HepG2 (cell line): ENCODE results near the gene SDC3. TPM values are rescaled to one million over a fixed set of nuclear protein-coding genes. Genes with fewer than 3 reads are reported as not detected.

Experiments used
- ATAC-seq: fragments of 200-7000 bp; cut with Tn5 transposase; 3 replicates; pipeline ENCODE4 v1.9.1; 2020; ENCODE audit warnings: mild to moderate bottlenecking, moderate library complexity
- BruUV-seq: library from RNA; stranded (reverse); fragments of 400-500 nt; replicated peaks from 2 replicates; lab custom pipeline; 2021; lab: Mats Ljungman, UMichigan
- CTCF ChIA-PET: fragments of 300-600 bp; formaldehyde crosslinking; extraction: SDS; loops from one replicate; lab custom pipeline; 2021; ENCODE audit warnings: low total read pairs, inconsistent platforms, low intra/inter-chr PET ratio; lab: Yijun Ruan, JAX
- POLR2A ChIA-PET: fragments of 350-600 bp; sonication (Branson Sonifier 250); formaldehyde crosslinking; loops from one replicate; lab custom pipeline; 2020; ENCODE audit warnings: antibody characterized with exemption, inconsistent platforms; lab: Yijun Ruan, JAX
- DNase-seq: peaks from one replicate; pipeline ENCODE4 v3.0.0-alpha.2; 2015; ENCODE audit warnings: low spot score
- FAIRE-seq: peaks from 3 replicates; lab custom pipeline; 2011; peaks lifted over from hg19 to GRCh38; lab: Jason Lieb, UNC
- H2AFZ ChIP-seq: one replicate; pipeline ENCODE4 v1.6.1; 2011; ENCODE audit warnings: low read length, inconsistent platforms
- H3K27ac ChIP-seq: fragments of 300-600 bp; 3 replicates; pipeline ENCODE4 v1.8.0; 2011; ENCODE audit warnings: mixed run types, mild to moderate bottlenecking, mixed read lengths, low read length, inconsistent platforms; ENCODE audit not compliant: insufficient read depth; ENCODE audit errors: extremely low read length
- H3K27me3 ChIP-seq, 2 experiments: fragments of 200-600 bp in 1 of 2; 2 replicates in 1 of 2; 3 replicates in 1 of 2; pipeline versions ENCODE4 v1.6.0 to v1.8.0; 2011; ENCODE audit warnings: low read length in 2 of 2, mild to moderate bottlenecking in 2 of 2, moderate library complexity in 2 of 2, inconsistent platforms in 1 of 2; ENCODE audit not compliant: insufficient read depth in 2 of 2, control insufficient read depth in 1 of 2
- H3K36me3 ChIP-seq, 2 experiments: fragments of 200-600 bp in 1 of 2; replicated peaks in 1 of 2; 2 replicates in 1 of 2; 3 replicates in 1 of 2; pipeline versions ENCODE4 v1.5.1 to v1.8.0; 2011; ENCODE audit warnings: low read length in 2 of 2, inconsistent platforms in 1 of 2; ENCODE audit not compliant: insufficient read depth in 2 of 2, control insufficient read depth in 1 of 2
- H3K4me1 ChIP-seq: 2 replicates; pipeline ENCODE4 v1.5.1; 2012; ENCODE audit warnings: low read length, inconsistent platforms; ENCODE audit not compliant: insufficient read depth
- H3K4me2 ChIP-seq: 2 replicates; pipeline ENCODE4 v1.6.0; 2011; ENCODE audit warnings: low read depth, low read length, inconsistent platforms
- H3K4me3 ChIP-seq, 3 experiments: fragments of 200-600 bp in 1 of 3; sonication (generic), shearing (Covaris generic) in 1 of 3; replicated peaks in 1 of 3; 2 replicates each; pipeline ENCODE4 v1.5.1; 2011 to 2016; ENCODE audit warnings: low read length in 3 of 3, inconsistent platforms in 2 of 3, low read depth in 2 of 3, mild to moderate bottlenecking in 2 of 3, control low read depth in 1 of 3, mixed read lengths in 1 of 3; ENCODE audit not compliant: insufficient read depth in 1 of 3
- H3K79me2 ChIP-seq: one replicate; pipeline ENCODE4 v1.6.1; 2011; ENCODE audit warnings: low read length, inconsistent platforms; ENCODE audit not compliant: insufficient read depth
- H3K9ac ChIP-seq: 2 replicates; pipeline ENCODE4 v1.6.0; 2011; ENCODE audit warnings: mild to moderate bottlenecking, low read depth, low read length, inconsistent platforms; ENCODE audit not compliant: insufficient read depth
- H3K9me3 ChIP-seq: 2 replicates; pipeline ENCODE4 v1.5.1; 2012; ENCODE audit warnings: mild to moderate bottlenecking, low read length
- H4K20me1 ChIP-seq: 2 replicates; pipeline ENCODE4 v1.6.0; 2011; ENCODE audit warnings: inconsistent platforms, mild to moderate bottlenecking, low read length, moderate library complexity; ENCODE audit not compliant: insufficient read depth
- CHCHD3 ChIP-seq: sonication (generic); formaldehyde crosslinking; IDR thresholded peaks from 2 replicates; pipeline ENCODE4 v1.8.0; 2022; ENCODE audit warnings: mild to moderate bottlenecking, missing genetic modification reagents, moderate library complexity
- CHD2 ChIP-seq: IDR thresholded peaks from 2 replicates; pipeline ENCODE4 v1.6.1; 2011; ENCODE audit warnings: low read depth, low read length, improper control_type of control experiment
- GABPA ChIP-seq, 2 experiments: IDR thresholded peaks; 2 replicates each; pipeline ENCODE4 v1.6.1; 2011 to 2016; ENCODE audit warnings: low read depth in 2 of 2, low read length in 1 of 2, missing biosample characterization in 1 of 2, missing genetic modification characterization in 1 of 2
- JUND ChIP-seq: sonication (generic); formaldehyde crosslinking; IDR thresholded peaks from 2 replicates; pipeline ENCODE4 v1.8.0; 2022; ENCODE audit warnings: mild to moderate bottlenecking, missing genetic modification reagents
- KDM5B ChIP-seq: sonication (generic); formaldehyde crosslinking; IDR thresholded peaks from 2 replicates; pipeline ENCODE4 v1.4.0; 2020; ENCODE audit warnings: missing genetic modification reagents, mild to moderate bottlenecking, borderline replicate concordance
- MXD4 ChIP-seq: IDR thresholded peaks from 2 replicates; pipeline ENCODE4 v1.6.1; 2016; ENCODE audit warnings: mild to moderate bottlenecking, missing biosample characterization, missing genetic modification reagents
- RBM22 ChIP-seq: fragments of 200-400 bp; formaldehyde crosslinking; optimal IDR thresholded peaks from 2 replicates; pipeline ENCODE3; 2017; ENCODE audit warnings: mild to moderate bottlenecking, low read length, moderate library complexity
- RBM39 ChIP-seq: fragments of 200-400 bp; formaldehyde crosslinking; IDR thresholded peaks from one replicate; pipeline ENCODE4 v1.6.1; 2018; ENCODE audit warnings: antibody characterized with exemption, mild to moderate bottlenecking, low read depth, low read length; ENCODE audit not compliant: poor library complexity, severe bottlenecking
- SALL2 ChIP-seq: sonication (generic); formaldehyde crosslinking; IDR thresholded peaks from 2 replicates; pipeline ENCODE4 v1.8.1; 2023; ENCODE audit warnings: mild to moderate bottlenecking, missing genetic modification reagents, inconsistent platforms
- SATB2 ChIP-seq: sonication (generic); formaldehyde crosslinking; IDR thresholded peaks from 2 replicates; pipeline ENCODE4 v1.5.0; 2020; ENCODE audit warnings: missing genetic modification reagents
- SNRNP70 ChIP-seq: fragments of 200-400 bp; formaldehyde crosslinking; IDR thresholded peaks from 2 replicates; pipeline ENCODE4 v1.6.1; 2017; ENCODE audit warnings: mild to moderate bottlenecking, low read depth, low read length, moderate library complexity
- ZNF121 ChIP-seq: sonication (generic); formaldehyde crosslinking; IDR thresholded peaks from 2 replicates; pipeline ENCODE4 v1.5.0; 2020; ENCODE audit warnings: mild to moderate bottlenecking, missing genetic modification reagents
- ZNF317 ChIP-seq: sonication (generic); formaldehyde crosslinking; IDR thresholded peaks from 2 replicates; pipeline ENCODE4 v1.5.0; 2020; ENCODE audit warnings: mild to moderate bottlenecking, missing genetic modification reagents
- ZNF34 ChIP-seq: sonication (generic); formaldehyde crosslinking; IDR thresholded peaks from 2 replicates; pipeline ENCODE4 v1.4.0; 2020; ENCODE audit warnings: mild to moderate bottlenecking, missing genetic modification reagents, borderline replicate concordance
- ZNF83 ChIP-seq: sonication (generic); formaldehyde crosslinking; IDR thresholded peaks from 2 replicates; pipeline ENCODE4 v1.4.0; 2020; ENCODE audit warnings: missing genetic modification reagents, mild to moderate bottlenecking, borderline replicate concordance
- WGBS: methylation state at CpG from one replicate; pipeline ENCODE4 v1.1.6; 2017; ENCODE audit warnings: low lambda C conversion rate; 5-methylcytosine and 5-hydroxymethylcytosine counted together
- in situ Hi-C: cut with HindIII; loops from 2 replicates; pipeline ENCODE4 v1.10.0; 2017; ENCODE audit warnings: low pct_unique_long_range_greater_than_20kb; ENCODE audit not compliant: extremely low pct_ligation_motif_present
- intact Hi-C: fragments of 100-400 bp; cut with micrococcal nuclease; formaldehyde crosslinking; loops from one replicate; pipeline ENCODE4 v1.10.0; 2022; ENCODE audit not compliant: unreplicated experiment
- polyA plus RNA-seq, 8 experiments: library from polyadenylated mRNA; depleted of rRNA in 3 of 8; stranded (reverse) in 7 of 8; unstranded in 1 of 8; fragments of >200 nt; fragmentation: Illumina TruSeq in 4 of 8; extraction: Trizol in 4 of 8; gene quantifications; 2 replicates each; pipeline versions ENCODE4 v1.2.1 to v1.2.3, GENCODE V29; 2011 to 2016; ENCODE audit warnings: low read depth in 4 of 8, missing spikeins in 1 of 8, mixed read lengths in 1 of 8; ENCODE audit not compliant: insufficient read depth in 1 of 8
- total RNA-seq, 5 experiments: library from RNA; depleted of rRNA; stranded (reverse); fragments of >200 nt; fragmentation: Illumina TruSeq; extraction: Trizol; gene quantifications; 2 replicates each; pipeline ENCODE4 v1.2.3, GENCODE V29; 2016; ENCODE audit warnings: low read depth in 1 of 5
- TF ChIP-seq, protein P1 (sequence below): IDR thresholded peaks from 2 replicates; pipeline ENCODE4 v1.6.1; 2016; ENCODE audit warnings: low read depth
- TF ChIP-seq, protein P2 (sequence below): sonication (generic); formaldehyde crosslinking; IDR thresholded peaks from 2 replicates; pipeline ENCODE4 v1.8.0; 2022; ENCODE audit warnings: missing genetic modification reagents, low read depth, mild to moderate bottlenecking, borderline replicate concordance

SDC3 gene
- total and polyA plus RNA-seq, 2 of the 13 experiments (the other 11 are each of a cell fraction or from before 2014, with no cell fraction given): 0.49 to 0.84 TPM

DNA sequence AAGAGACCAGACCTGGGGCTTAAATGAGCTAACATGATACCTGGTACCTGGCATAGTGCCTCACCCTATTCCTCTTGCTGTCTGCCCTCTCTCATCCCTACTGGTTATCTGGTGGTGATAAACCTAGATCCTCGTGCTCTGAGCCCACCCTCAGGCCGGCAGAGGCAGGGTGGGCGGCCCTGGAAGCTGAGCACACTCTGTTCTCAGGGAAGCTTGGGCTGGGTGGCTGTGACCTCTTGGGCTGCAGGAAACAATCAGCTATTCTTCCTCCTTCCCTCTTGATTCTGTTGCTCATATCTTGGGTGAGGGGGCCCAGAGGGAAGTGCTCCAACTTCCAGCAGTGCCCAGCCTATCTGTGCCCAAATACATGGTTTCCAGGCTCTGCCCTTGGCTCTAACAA lies 42.0 kb downstream of the SDC3 start (continued):
- TF ChIP-seq ZNF83 (CRISPR knock-in tag) (no peak), SNRNP70 (no peak), KDM5B (CRISPR knock-in tag) (no peak), RBM39 (no peak), ZNF317 (no peak)
- TF ChIP-seq, all 625 proteins: peak for 0

DNA sequence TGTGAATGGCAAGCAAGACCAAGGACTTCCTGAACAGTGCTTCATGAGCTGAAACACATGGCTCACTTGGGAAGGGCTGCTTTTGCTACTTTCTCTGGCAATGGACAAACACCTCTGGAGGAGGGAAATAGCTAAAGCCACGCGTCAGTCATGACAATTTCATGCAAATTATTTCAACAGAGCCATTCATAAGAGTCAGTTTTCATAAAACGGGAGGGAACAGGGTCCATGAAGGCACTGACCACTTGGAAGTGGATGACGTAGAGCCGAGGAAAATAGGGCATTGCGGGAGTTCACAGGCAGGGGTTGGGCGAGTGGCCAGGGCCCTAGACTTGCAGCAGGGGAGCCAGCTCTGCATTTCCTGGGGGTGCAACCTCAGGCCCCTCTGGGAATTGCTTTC lies 43.9 kb downstream of the SDC3 start:
- no peaks in the 10 kb centered on the region for H3K36me3 ChIP-seq
- ChIA-PET CTCF (no interaction called here), POLR2A (no interaction called here)
- H3K4me1 ChIP-seq: no peaks in the 10 kb centered on the region
- H3K27ac ChIP-seq: no peak overlapping the region
- no peaks in the 10 kb centered on the region for H3K9me3 ChIP-seq
- intact Hi-C loops (no loop called here), in situ Hi-C loops (no loop called here)
- H4K20me1 ChIP-seq: no peaks in the 10 kb centered on the region
- TF ChIP-seq, protein P1, sequence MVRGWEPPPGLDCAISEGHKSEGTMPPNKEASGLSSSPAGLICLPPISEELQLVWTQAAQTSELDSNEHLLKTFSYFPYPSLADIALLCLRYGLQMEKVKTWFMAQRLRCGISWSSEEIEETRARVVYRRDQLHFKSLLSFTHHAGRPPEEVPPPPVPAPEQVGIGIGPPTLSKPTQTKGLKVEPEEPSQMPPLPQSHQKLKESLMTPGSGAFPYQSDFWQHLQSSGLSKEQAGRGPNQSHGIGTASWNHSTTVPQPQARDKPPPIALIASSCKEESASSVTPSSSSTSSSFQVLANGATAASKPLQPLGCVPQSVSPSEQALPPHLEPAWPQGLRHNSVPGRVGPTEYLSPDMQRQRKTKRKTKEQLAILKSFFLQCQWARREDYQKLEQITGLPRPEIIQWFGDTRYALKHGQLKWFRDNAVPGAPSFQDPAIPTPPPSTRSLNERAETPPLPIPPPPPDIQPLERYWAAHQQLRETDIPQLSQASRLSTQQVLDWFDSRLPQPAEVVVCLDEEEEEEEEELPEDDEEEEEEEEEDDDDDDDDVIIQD (CRISPR knock-in tag): no peak
- TF ChIP-seq, protein P2, sequence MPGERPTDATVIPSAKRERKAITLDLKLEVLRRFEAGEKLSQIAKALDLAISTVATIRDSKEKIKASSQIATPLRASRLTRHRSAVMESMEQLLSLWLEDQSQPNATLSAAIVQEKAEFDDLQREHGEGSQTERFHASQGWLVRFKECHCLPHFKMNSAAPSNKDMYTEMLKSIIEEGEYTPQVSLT (CRISPR knock-in tag): no peak
- TF ChIP-seq SATB2 (CRISPR knock-in tag): no peak
- no peak for TF ChIP-seq SALL2
- TF ChIP-seq RBM22: no peak
- no peak for TF ChIP-seq JUND
- no peak for TF ChIP-seq MXD4 (CRISPR knock-in tag)
- no peak for TF ChIP-seq ZNF34 (CRISPR knock-in tag)
- no peak for TF ChIP-seq GABPA (IDR thresholded peaks at IDR 0.05; ENCODE audit: low read depth, low read length)
- no peak for TF ChIP-seq GABPA (CRISPR knock-in tag; IDR thresholded peaks at IDR 0.05; ENCODE audit: low read depth)
- no peak for TF ChIP-seq CHCHD3 (CRISPR knock-in tag)
- TF ChIP-seq ZNF121: no peak
- no peak for TF ChIP-seq CHD2
- DNase-seq (no peak), ATAC-seq (no peak), FAIRE-seq (no peak)
- H3K4me3 ChIP-seq: no peak overlapping the region
- H3K4me2 ChIP-seq: no peak overlapping the region
- no peak overlapping the region for H2AFZ ChIP-seq
- 40% methylated on average over 7 of the region's 7 CpGs for WGBS
- no peak overlapping the region for H3K9ac ChIP-seq
- H3K79me2 ChIP-seq: no peaks in the 10 kb centered on the region
- no TSS peak for BruUV-seq
- peaks cover 2 to 9% of the 10 kb centered on the region in 2 experiments; a peak in 2 of 5 replicates for H3K27me3 ChIP-seq
